GM13977 (cell line): Measurements from ENCODE around the gene DRAXIN.

Experiments used
- DNase-seq: peaks from one replicate; pipeline ENCODE4 v3.0.0; 2012; ENCODE audit warnings: low spot score
- in situ Hi-C: fragments of 300-500 bp; cut with MboI; formaldehyde crosslinking; loops from one replicate; pipeline ENCODE4 v1.12.0; 2022; ENCODE audit warnings: low sequenced_read_pairs, low pct_unique_long_range_greater_than_20kb, mixed read lengths, inconsistent platforms; ENCODE audit not compliant: unreplicated experiment
- TF ChIP-seq, protein P1 (sequence below): IDR thresholded peaks from 2 replicates; pipeline ENCODE4 v1.5.1; 2012; ENCODE audit warnings: mild to moderate bottlenecking, control low read depth; ENCODE audit not compliant: insufficient read depth; ENCODE audit errors: extremely low read depth, missing control alignments

The DRAXIN gene

GRCh38 chr1:11691302-11691914, at the start of gene DRAXIN:
DRAXIN (plus strand) TSS chr1:11691710; CDS start chr1:11706259, 14,549 bp downstream.
- in situ Hi-C loops, result no loop called here
- TF ChIP-seq, protein P1, sequence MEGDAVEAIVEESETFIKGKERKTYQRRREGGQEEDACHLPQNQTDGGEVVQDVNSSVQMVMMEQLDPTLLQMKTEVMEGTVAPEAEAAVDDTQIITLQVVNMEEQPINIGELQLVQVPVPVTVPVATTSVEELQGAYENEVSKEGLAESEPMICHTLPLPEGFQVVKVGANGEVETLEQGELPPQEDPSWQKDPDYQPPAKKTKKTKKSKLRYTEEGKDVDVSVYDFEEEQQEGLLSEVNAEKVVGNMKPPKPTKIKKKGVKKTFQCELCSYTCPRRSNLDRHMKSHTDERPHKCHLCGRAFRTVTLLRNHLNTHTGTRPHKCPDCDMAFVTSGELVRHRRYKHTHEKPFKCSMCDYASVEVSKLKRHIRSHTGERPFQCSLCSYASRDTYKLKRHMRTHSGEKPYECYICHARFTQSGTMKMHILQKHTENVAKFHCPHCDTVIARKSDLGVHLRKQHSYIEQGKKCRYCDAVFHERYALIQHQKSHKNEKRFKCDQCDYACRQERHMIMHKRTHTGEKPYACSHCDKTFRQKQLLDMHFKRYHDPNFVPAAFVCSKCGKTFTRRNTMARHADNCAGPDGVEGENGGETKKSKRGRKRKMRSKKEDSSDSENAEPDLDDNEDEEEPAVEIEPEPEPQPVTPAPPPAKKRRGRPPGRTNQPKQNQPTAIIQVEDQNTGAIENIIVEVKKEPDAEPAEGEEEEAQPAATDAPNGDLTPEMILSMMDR, result no peak
- DNase-seq, result no peak

GRCh38 chr1:11641776-11642305, 49.7 kb upstream of the DRAXIN start:
- no peak for DNase-seq
- TF ChIP-seq, protein P1, result no peak
- in situ Hi-C loops, result loop anchor here (25.0 kb wide), 2 partner anchors 305 to 605 kb away; partner anchors contain the start of gene MASP2

GRCh38 chr1:11642418-11643017, 49.0 kb upstream of the DRAXIN start:
- in situ Hi-C loops, result loop anchor here (25.0 kb wide), 2 partner anchors 305 to 605 kb away; partner anchors contain the start of gene MASP2
- TF ChIP-seq, protein P1, result peak; percentile 93
- peak; percentile 87 for DNase-seq

DNA sequence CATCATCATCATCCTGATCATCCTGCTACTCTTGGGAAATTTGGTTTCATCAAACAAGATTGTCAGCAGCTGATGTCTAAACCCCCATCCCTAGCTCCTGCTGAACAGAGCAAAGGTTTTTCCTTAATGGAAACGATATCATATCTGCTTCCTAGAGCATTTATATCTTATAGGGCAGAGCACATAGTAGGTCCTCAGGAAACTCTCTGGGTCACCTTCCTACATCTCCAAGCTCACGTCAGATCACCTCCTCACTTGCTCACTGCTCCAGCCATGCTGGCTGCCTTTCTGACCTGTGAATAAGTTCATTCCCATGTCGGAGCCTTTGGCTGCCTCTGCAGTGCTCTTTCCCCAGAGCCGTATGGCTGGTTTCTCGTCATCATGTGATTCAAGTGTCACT, 47.7 kb upstream of the DRAXIN start:
- in situ Hi-C loops, result loop anchor here (25.0 kb wide), 2 partner anchors 306 to 606 kb away; partner anchors contain the start of gene MASP2
- DNase-seq, result no peak
- TF ChIP-seq, protein P1, result no peak

GRCh38 chr1:11645270-11645669, 46.2 kb upstream of the DRAXIN start:
- no peak for DNase-seq
- in situ Hi-C loops, result loop anchor here (25.0 kb wide), 2 partner anchors 308 to 608 kb away; partner anchors contain the start of gene MASP2
- TF ChIP-seq, protein P1, result no peak

DNA sequence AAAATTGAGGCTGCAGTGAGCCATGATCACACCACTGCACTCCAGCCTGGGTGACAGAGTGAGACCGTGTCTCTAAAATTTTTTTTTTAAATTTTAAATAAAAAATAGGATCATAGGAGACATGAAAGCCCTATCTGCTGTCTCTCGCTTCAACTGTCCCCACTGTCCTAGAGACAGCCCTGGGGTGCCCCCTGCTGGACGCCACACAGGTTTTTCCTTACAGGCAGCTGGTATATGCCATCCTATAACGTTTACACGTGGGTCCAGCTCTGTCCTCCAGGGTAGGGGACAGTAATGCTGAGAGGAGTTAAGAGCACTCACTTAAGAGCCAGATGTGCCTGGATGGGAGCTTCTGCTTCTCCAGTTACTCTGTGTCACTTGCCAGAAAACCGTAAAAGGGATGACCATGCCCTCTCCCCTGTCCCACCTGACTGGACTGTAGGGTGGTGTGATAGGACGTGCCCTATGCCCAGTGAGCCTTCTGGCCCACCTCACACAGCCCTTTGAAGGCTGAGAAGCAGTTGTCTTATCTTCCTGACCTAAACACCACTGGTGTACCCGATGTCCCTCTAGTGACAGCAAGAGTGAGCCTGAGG, 45.7 kb upstream of the DRAXIN start:
- in situ Hi-C loops, result loop anchor here (25.0 kb wide), 2 partner anchors 308 to 608 kb away; partner anchors contain the start of gene MASP2
- TF ChIP-seq, protein P1, result peak; percentile 78
- peak; percentile 78 for DNase-seq
